ENCODE data around the gene ANGPTL2.
A peak's percentile ranks its signal among the peaks of the same experiment; 100 is the strongest.
"Not testable (repeated sequence)": the region's sequence is repeated elsewhere in the genome, so short reads cannot be mapped to it uniquely, and the experiment has no call there.

Gene ANGPTL2

GRCh38 chr9:127154390-127155191, 32.2 kb upstream of the ANGPTL2 start:
- no peak for DNase-seq

- DNase-seq = no peak
Measured at GRCh38 chr9:127154003-127154389, 31.6 kb upstream of the ANGPTL2 start.

- DNase-seq = peak in 1 of 2 experiments; percentile 3
Measured at GRCh38 chr9:127153501-127153900, 31.1 kb upstream of the ANGPTL2 start.

GRCh38 chr9:127149463-127150390, 27.3 kb upstream of the ANGPTL2 start:
- no peak for DNase-seq

GRCh38 chr9:127149010-127149409, 26.6 kb upstream of the ANGPTL2 start:
- no peak for DNase-seq

- no peak for DNase-seq
Measured at GRCh38 chr9:127148014-127148413, 25.6 kb upstream of the ANGPTL2 start.

GRCh38 chr9:127147251-127147650, 24.8 kb upstream of the ANGPTL2 start:
- DNase-seq = no peak

GRCh38 chr9:127146841-127147240, 24.4 kb upstream of the ANGPTL2 start:
- DNase-seq = not testable (repeated sequence)

GRCh38 chr9:127144670-127145445, 22.4 kb upstream of the ANGPTL2 start:
- no peak for DNase-seq

- DNase-seq = no peak
Measured at GRCh38 chr9:127143920-127144465, 21.6 kb upstream of the ANGPTL2 start.

- DNase-seq = no peak
Measured at GRCh38 chr9:127142931-127143464, 20.6 kb upstream of the ANGPTL2 start.

- DNase-seq = no peak
Measured at GRCh38 chr9:127142291-127142690, 19.9 kb upstream of the ANGPTL2 start.

- no peak for DNase-seq
Measured at GRCh38 chr9:127140842-127141675, 18.6 kb upstream of the ANGPTL2 start.

- DNase-seq = no peak
Measured at GRCh38 chr9:127140181-127140580, 17.7 kb upstream of the ANGPTL2 start.

GRCh38 chr9:127139775-127140174, 17.3 kb upstream of the ANGPTL2 start:
- no peak for DNase-seq

- no peak for DNase-seq
Measured at GRCh38 chr9:127139071-127139731, 16.8 kb upstream of the ANGPTL2 start.

GRCh38 chr9:127138444-127138843, 16.0 kb upstream of the ANGPTL2 start:
- DNase-seq = no peak

- no peak for DNase-seq
Measured at GRCh38 chr9:127137640-127138360, 15.4 kb upstream of the ANGPTL2 start.

- no peak for DNase-seq
Measured at GRCh38 chr9:127136880-127137639, 14.6 kb upstream of the ANGPTL2 start.
